GM10266 (cell line): ENCODE data around the gene ARHGDIG.
"Not testable (repeated sequence)": the region's sequence is repeated elsewhere in the genome, so short reads cannot be mapped to it uniquely, and the experiment has no call there.

Experiments
- DNase-seq: peaks from one replicate; pipeline ENCODE4 v3.0.0; 2012; ENCODE audit errors: extremely low spot score
- TF ChIP-seq, protein P1 (sequence below): IDR thresholded peaks from 2 replicates; pipeline ENCODE4 v1.5.1; 2012; ENCODE audit warnings: mild to moderate bottlenecking, low read depth; ENCODE audit not compliant: control insufficient read depth, insufficient read depth; ENCODE audit errors: missing control alignments

The ARHGDIG gene

DNA sequence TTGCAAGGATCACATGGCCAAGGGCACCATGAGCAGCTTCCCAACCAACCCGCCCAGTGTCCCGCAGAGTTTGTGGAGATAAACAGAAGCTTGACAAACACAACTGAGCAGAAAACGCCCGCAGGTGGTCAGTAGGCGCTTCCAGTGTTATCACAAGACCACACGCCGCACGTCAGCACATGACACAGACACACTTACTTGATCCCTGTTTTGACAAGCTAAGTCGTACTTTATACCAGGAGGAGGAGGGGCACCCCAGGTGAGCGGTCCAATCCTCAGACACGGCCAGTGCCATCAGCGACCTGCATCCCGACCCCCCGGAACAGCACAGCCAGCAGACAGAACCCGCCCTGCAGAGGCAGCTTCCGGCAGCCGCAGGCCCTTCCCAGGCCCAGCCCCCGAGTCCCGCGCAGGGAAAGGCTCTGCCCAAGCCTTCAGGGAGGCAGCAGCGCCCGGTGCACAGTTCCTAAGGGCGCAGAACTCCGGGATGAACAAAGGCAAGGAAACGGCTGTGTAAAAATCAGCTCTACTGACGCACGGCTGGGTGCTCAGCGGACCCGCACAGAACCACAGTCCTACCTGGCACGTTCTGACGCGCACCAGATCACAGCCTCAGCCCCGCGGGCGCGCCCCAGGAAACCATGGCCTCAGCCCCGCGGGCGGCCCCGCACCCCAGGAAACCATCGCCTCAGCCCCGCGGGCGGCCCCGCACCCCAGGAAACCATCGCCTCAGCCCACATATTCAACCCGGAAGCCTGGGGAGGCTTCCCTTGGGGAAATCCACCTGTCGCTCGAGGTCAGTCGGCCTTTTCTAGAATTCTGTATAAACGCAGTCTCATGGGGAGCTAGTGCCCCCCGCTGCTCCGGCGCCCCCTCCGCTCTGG, 44.3 kb downstream of the ARHGDIG start:
- TF ChIP-seq, protein P1, sequence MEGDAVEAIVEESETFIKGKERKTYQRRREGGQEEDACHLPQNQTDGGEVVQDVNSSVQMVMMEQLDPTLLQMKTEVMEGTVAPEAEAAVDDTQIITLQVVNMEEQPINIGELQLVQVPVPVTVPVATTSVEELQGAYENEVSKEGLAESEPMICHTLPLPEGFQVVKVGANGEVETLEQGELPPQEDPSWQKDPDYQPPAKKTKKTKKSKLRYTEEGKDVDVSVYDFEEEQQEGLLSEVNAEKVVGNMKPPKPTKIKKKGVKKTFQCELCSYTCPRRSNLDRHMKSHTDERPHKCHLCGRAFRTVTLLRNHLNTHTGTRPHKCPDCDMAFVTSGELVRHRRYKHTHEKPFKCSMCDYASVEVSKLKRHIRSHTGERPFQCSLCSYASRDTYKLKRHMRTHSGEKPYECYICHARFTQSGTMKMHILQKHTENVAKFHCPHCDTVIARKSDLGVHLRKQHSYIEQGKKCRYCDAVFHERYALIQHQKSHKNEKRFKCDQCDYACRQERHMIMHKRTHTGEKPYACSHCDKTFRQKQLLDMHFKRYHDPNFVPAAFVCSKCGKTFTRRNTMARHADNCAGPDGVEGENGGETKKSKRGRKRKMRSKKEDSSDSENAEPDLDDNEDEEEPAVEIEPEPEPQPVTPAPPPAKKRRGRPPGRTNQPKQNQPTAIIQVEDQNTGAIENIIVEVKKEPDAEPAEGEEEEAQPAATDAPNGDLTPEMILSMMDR, result no peak
- peak; percentile 78 for DNase-seq

DNA sequence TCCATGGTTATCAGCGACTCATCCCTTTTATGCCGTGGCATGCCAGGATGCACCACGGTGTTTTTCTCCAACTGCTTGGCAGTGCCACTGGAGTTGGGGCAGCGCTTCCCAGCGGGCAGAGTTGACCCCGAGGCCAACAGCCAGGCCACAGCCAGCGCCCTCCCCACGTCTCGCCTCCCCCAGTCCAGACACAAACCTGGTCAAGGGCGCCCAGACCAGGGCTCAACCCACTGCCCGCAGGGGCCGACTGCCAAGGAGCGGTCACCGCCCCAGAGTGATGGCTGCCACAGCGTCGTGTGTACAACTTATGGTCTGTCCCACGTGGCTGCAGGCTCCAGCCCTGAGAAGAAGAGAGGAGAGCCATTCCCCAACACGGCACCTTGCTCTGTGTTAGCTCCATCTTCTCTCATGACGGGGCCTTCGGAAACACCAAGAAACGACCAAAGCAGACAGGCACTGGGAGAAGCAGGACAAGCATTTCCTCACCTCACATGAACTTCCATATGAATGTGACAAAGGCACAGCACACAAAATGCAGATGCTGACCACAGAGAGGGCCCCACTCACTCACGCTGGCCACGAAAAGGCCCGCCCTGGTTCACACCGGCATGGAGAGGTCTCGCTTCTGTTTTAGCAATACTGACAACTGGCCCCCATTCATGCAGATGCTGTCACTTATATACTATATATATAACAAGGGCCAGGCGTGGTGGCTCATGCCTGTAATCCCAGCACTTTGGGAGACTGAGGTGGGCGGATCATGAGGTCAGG, 45.2 kb downstream of the ARHGDIG start:
- TF ChIP-seq, protein P1, result no peak
- no peak for DNase-seq

DNA sequence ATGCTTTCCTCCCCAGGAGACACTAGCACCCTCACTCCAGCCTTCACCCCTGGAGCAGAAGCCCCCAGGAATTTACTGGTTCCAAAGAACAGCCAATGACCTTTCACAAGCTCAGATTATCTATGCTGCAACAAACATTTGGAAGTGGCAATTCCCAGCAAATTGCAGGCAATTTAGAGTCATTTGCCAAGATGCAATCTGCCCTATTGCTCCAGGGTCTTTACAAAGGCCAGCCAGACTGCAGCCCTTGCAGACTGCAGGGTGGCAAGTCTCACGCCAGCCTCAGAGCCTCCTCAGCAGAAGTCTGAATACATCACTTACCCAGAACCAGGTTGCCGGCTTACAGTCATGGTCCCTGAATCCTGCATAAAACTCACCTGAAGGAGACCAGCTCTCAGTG, 50.4 kb downstream of the ARHGDIG start:
- no peak for DNase-seq
- TF ChIP-seq, protein P1, result no peak

DNA sequence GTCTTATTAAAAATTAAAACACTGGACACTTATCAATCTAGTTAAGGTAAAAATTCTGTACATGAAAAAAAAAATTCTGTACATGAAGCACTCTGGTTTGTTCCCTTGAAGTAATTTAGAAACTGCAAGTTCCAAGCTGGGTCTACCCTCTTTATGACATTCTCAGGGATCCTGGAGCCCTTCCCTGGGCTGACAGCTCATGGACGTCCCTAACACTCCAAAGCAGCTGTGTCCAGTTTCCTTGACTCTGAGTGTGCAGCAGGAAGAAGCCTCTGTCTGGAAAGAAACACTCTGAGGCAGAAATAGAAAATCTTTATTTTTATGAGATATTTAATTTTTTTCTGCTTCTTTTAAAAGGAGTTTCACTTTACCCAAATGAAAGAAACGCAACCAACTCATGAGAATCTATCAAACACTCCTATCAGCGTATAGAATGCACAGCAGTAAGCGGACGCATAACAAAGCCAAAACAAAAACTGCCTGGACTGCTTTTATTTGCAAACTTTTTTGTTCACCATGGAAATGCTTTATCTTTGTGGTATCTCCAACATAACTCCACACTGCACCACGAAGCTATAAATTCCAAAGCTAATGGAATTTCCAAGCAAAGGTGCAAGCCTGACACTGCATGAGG, 50.9 kb downstream of the ARHGDIG start:
- DNase-seq, result not testable (repeated sequence)
